Measurements from ENCODE around the gene MTRF1L. TPM values are rescaled to one million over a fixed set of nuclear protein-coding genes. Genes with fewer than 3 reads are reported as not detected.

MTRF1L gene
- total and polyA plus RNA-seq, 5 donors, result 17.7 to 44.4 (median 31.0) TPM

DNA sequence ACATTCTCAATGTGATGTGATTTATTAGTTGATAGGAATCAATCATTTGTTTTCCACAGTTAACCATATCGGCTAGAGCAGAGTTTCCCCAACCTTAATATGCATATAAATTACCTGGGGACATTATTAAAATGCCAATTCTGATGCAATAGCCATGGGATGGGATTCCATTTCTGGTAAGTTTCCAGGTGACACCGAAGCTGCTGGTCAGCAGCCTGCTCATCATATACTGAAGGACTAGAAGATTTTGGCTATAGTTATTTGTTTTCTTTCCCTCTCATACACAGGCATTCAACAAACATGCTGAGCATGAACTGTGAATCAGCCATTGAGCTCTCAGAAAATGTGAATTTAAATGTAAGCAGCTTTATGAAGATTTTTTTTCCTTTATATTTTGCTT lies 55.5 kb downstream of the MTRF1L start:
- H3K4me1 ChIP-seq (ENCODE audit: control insufficient read depth, insufficient read depth, low read length), result no peaks in the 10 kb centered on the region
- no peak overlapping the region for H3K27ac ChIP-seq (ENCODE audit: low read length)
- ATAC-seq (no peak), DNase-seq (no peak)
- no peak overlapping the region for H3K4me3 ChIP-seq (ENCODE audit: low read length)
- intact Hi-C loops (cut with DNase I), result loop anchor here (5.0 to 10.0 kb wide), 3 partner anchors 85 to 402 kb away; no protein-coding TSS in a partner anchor
- 67% methylated on average over 2 of the region's 2 CpGs for WGBS
- no peaks in the 10 kb centered on the region for H3K27me3 ChIP-seq (ENCODE audit: control insufficient read depth, insufficient read depth)
- H3K9me3 ChIP-seq (ENCODE audit: control insufficient read depth, low read length), result no peaks in the 10 kb centered on the region

DNA sequence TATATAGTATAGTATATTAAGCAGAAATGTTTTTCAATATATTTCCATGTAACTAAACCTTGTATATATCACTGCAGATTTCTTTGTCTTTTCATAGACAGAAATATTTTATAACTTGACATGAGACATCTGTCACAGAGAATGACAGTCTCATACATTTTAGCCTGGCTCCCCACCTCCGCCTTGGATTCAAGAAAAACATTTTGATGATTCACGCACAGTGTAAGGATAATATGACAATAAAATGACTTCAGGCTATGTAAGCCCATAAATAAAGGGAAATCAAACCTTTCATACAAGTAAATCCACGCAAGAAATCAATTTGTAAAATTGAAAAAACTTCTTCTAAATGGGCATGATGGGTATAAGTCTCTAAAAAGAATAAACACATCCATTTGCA lies 56.0 kb downstream of the MTRF1L start:
- intact Hi-C loops (cut with DNase I), result loop anchor here (5.0 to 10.0 kb wide), 3 partner anchors 84 to 402 kb away; no protein-coding TSS in a partner anchor
- no peaks in the 10 kb centered on the region for H3K9me3 ChIP-seq (ENCODE audit: control insufficient read depth, low read length)
- no peak overlapping the region for H3K27ac ChIP-seq (ENCODE audit: low read length)
- DNase-seq, result no peak
- WGBS, result 75% methylated on average over 3 of the region's 3 CpGs
- H3K4me3 ChIP-seq (ENCODE audit: low read length), result no peak overlapping the region
- H3K4me1 ChIP-seq (ENCODE audit: control insufficient read depth, insufficient read depth, low read length), result no peaks in the 10 kb centered on the region
- H3K27me3 ChIP-seq (ENCODE audit: control insufficient read depth, insufficient read depth), result no peaks in the 10 kb centered on the region
- no peak for ATAC-seq

DNA sequence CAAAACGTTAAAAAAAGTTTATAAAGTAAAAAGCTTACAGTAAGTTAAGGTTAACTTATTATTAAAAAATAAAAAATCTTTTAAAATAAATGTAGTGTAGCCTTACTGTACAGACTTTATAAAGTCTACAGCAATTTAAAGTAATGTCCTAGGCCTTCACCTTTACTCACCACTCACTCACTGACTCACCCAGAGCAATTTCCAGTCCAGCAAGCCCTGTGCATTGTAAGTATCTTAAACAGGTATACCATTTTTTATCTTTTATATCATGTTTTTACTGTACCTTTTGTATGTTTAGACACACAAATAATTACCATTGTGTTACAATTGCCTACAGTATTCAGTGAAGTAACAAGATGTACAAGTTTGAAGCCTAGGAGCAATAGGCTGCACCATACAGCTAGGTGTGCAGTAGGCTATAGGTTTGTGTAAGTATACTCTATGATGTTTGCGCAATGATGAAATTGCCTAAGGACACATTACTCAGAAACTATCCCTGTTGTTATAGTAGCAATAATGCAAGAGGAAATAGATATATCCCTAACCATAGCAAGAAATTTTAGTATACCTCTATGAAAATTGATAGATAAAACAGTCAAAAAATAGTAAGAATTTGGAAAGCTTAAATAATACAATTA lies 59.1 kb downstream of the MTRF1L start:
- Histone ChIP-seq H3K27ac (ENCODE audit: low read length) (no peak overlapping the region), H3K27me3 (ENCODE audit: control insufficient read depth, insufficient read depth) (no peaks in the 10 kb centered on the region), H3K4me1 (ENCODE audit: control insufficient read depth, insufficient read depth, low read length) (no peaks in the 10 kb centered on the region), H3K4me3 (ENCODE audit: low read length) (no peak overlapping the region), H3K9me3 (ENCODE audit: control insufficient read depth, low read length) (no peaks in the 10 kb centered on the region)
- no peak for DNase-seq
- 84% methylated on average over 2 of the region's 2 CpGs for WGBS
- ATAC-seq, result no peak
- intact Hi-C loops (cut with DNase I), result loop anchor here in 1 of 4 donors (10.0 kb wide), 1 partner anchor 399 kb away; no protein-coding TSS in a partner anchor

DNA sequence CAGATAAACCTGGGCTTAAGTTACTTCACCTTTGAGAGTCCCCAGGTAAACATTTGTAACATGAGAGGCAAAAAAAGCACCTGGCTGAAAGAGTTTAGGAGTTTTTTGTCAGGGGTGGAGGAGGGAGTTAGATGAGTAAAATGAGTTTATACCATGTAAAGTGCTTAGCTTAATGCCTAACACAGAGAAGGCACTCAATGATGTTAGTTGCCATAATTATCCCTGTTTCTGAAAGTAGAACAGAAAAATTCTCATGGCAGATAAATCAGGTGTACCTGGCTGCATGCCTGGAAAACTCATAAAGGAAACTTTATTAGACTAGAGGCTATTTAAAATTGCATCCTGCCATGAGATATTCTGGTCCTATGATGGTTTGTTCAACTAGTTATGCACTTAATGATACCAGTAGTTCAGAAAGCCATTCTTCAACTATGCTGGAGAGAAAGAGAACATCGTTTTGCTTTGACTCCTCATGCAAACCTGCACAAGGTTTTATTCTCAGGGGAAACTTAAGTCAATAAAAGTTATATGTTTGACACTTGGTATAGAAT lies 60.1 kb downstream of the MTRF1L start:
- intact Hi-C loops (cut with DNase I), result loop anchor here in 1 of 4 donors (10.0 kb wide), 1 partner anchor 398 kb away; no protein-coding TSS in a partner anchor
- Histone ChIP-seq H3K9me3 (ENCODE audit: control insufficient read depth, low read length) (no peaks in the 10 kb centered on the region), H3K4me1 (ENCODE audit: control insufficient read depth, insufficient read depth, low read length) (no peaks in the 10 kb centered on the region), H3K27me3 (ENCODE audit: control insufficient read depth, insufficient read depth) (no peaks in the 10 kb centered on the region), H3K27ac (ENCODE audit: low read length) (no peak overlapping the region), H3K4me3 (ENCODE audit: low read length) (no peak overlapping the region)
- 60% methylated on average over 1 of the region's 1 CpG for WGBS
- DNase-seq (no peak), ATAC-seq (no peak)

DNA sequence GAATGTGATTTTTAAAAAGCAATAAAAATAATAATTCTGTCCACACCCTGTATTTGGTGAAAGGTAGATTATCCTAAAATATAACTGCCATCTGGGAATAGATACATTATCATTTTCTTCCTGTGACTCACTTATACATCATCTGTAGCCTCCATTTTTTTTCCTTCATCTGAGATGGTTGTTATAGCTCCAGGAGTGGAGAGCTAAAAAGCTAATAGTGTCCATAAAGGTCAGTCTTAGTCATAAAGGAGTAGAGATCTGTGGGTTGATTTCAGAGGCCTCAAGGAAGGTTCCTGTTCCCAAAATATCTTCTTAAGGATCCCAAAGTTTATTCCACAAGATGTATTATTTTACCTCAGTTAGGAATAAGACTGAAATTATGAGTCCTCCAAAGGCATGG lies 60.8 kb downstream of the MTRF1L start:
- H3K27ac ChIP-seq (ENCODE audit: low read length), result no peak overlapping the region
- no peak for ATAC-seq
- intact Hi-C loops (cut with DNase I), result loop anchor here in 1 of 4 donors (10.0 kb wide), 1 partner anchor 397 kb away; no protein-coding TSS in a partner anchor

More for the DNA sequence above, 60.8 kb downstream of the MTRF1L start:
- Histone ChIP-seq H3K27me3 (ENCODE audit: control insufficient read depth, insufficient read depth) (no peaks in the 10 kb centered on the region), H3K4me1 (ENCODE audit: control insufficient read depth, insufficient read depth, low read length) (no peaks in the 10 kb centered on the region), H3K4me3 (ENCODE audit: low read length) (no peak overlapping the region), H3K9me3 (ENCODE audit: control insufficient read depth, low read length) (no peaks in the 10 kb centered on the region)
- DNase-seq, result no peak

Other genes with a start within 250 kb of the MTRF1L start
- 1 to 10 TPM; 1.9 to 3.5 (median 3.0) TPM for gene FBXO5, start 19.7 kb downstream of the MTRF1L start, total RNA-seq
- gene FBXO5, start 19.7 kb downstream of the MTRF1L start, polyA plus RNA-seq, result 1.0 TPM
- gene RGS17, start 128.6 kb upstream of the MTRF1L start, total RNA-seq, result under 1 TPM; 0.23 to 0.47 (median 0.28) TPM
- 0.07 TPM for gene RGS17, start 128.6 kb upstream of the MTRF1L start, polyA plus RNA-seq